Loucy (cell line): ENCODE measurements around the gene SUPT7L.

ENCODE experiments used
- CTCF ChIP-seq: fragments of 200-600 bp; sonication (generic); conservative IDR thresholded peaks from 2 replicates; pipeline ENCODE4 v1.5.1; 2014; ENCODE audit warnings: mild to moderate bottlenecking, antibody characterized with exemption, low read length
- EZH2phosphoT487 ChIP-seq: fragments of 200-600 bp; IDR thresholded peaks from 2 replicates; pipeline ENCODE4 v1.6.1; 2018; ENCODE audit warnings: antibody characterized with exemption, mild to moderate bottlenecking, moderate library complexity, borderline replicate concordance

GRCh38 chr2:27652790-27653189 lies 10.6 kb downstream of the SUPT7L start:
- TF ChIP-seq CTCF (no peak), EZH2phosphoT487 (no peak)
